Activated effector memory CD4-positive, alpha-beta T cell treated with anti-CD3 and anti-CD28 coated beads, Interleukin-2, amount 50 U/mL, for 16 hours (primary cell): ENCODE results near the gene VCAN.

Source experiments
- DNase-seq: peaks from one replicate; pipeline ENCODE4 v3.0.0-alpha.2; 2020

The VCAN gene

GRCh38 chr5:83469075-83469474 is 2.5 kb upstream of the VCAN start:
- no peak for DNase-seq

- DNase-seq = no peak
These were observed 779 bp upstream of the VCAN start for GRCh38 chr5:83470526-83471404.

GRCh38 chr5:83472213-83472507 is 616 bp downstream of the VCAN start:
- no peak for DNase-seq

GRCh38 chr5:83472508-83473345 is 1.2 kb downstream of the VCAN start:
- DNase-seq = peak; percentile 62

GRCh38 chr5:83473346-83474160 is 2.0 kb downstream of the VCAN start:
- peak; percentile 77 for DNase-seq

GRCh38 chr5:83474161-83474796 is 2.7 kb downstream of the VCAN start:
- peak; percentile 66 for DNase-seq

GRCh38 chr5:83474991-83475390 is 3.4 kb downstream of the VCAN start:
- DNase-seq = no peak

- DNase-seq = no peak
These were observed 3.9 kb downstream of the VCAN start for GRCh38 chr5:83475391-83475863.

- no peak for DNase-seq
These were observed 4.6 kb downstream of the VCAN start for GRCh38 chr5:83475935-83476814.

- DNase-seq = no peak
These were observed 11.4 kb downstream of the VCAN start for GRCh38 chr5:83482961-83483360.

- DNase-seq = no peak
These were observed 12.8 kb downstream of the VCAN start for GRCh38 chr5:83484294-83484693.

GRCh38 chr5:83485842-83486241 is 14.3 kb downstream of the VCAN start:
- DNase-seq = no peak

GRCh38 chr5:83487155-83487554 is 15.6 kb downstream of the VCAN start:
- DNase-seq = no peak

- no peak for DNase-seq
These were observed 16.7 kb downstream of the VCAN start for GRCh38 chr5:83488271-83488670.

- DNase-seq = no peak
These were observed 17.3 kb downstream of the VCAN start for GRCh38 chr5:83488821-83489220.

GRCh38 chr5:83490203-83490602 is 18.7 kb downstream of the VCAN start:
- no peak for DNase-seq

- no peak for DNase-seq
These were observed 20.8 kb downstream of the VCAN start for GRCh38 chr5:83492331-83492730.

GRCh38 chr5:83493644-83494043 is 22.1 kb downstream of the VCAN start:
- no peak for DNase-seq

GRCh38 chr5:83494087-83494620 is 22.6 kb downstream of the VCAN start:
- DNase-seq = no peak

- no peak for DNase-seq
These were observed 23.1 kb downstream of the VCAN start for GRCh38 chr5:83494666-83495065.

- DNase-seq = no peak
These were observed 25.1 kb downstream of the VCAN start for GRCh38 chr5:83496626-83497025.
